Fibroblast of villous mesenchyme (primary cell): Measurements from ENCODE around the gene CYP1B1. TPM values are rescaled to one million over a fixed set of nuclear protein-coding genes. Genes with fewer than 3 reads are reported as not detected.
"Not testable (repeated sequence)": the region's sequence is repeated elsewhere in the genome, so short reads cannot be mapped to it uniquely, and the experiment has no call there.

ENCODE experiments used
- DNase-seq: peaks from one replicate; pipeline ENCODE4 v3.0.0-alpha.2; 2010; ENCODE audit warnings: low read depth
- H3K4me3 ChIP-seq: 2 replicates; pipeline ENCODE4 v1.5.1; 2011; ENCODE audit warnings: low read depth, mild to moderate bottlenecking, low read length
- total RNA-seq: library from RNA; depleted of rRNA; stranded (reverse); fragments of >200 nt; gene quantifications from 2 replicates; pipeline ENCODE4 v1.2.3, GENCODE V29; 2012
- TF ChIP-seq, protein P1 (sequence below): IDR thresholded peaks from 2 replicates; pipeline ENCODE4 v1.5.1; 2012; ENCODE audit warnings: low read depth, mild to moderate bottlenecking, low read length; ENCODE audit not compliant: insufficient read depth

Gene CYP1B1
- total RNA-seq, 1 donor = 6.5 TPM

- TF ChIP-seq, protein P1, sequence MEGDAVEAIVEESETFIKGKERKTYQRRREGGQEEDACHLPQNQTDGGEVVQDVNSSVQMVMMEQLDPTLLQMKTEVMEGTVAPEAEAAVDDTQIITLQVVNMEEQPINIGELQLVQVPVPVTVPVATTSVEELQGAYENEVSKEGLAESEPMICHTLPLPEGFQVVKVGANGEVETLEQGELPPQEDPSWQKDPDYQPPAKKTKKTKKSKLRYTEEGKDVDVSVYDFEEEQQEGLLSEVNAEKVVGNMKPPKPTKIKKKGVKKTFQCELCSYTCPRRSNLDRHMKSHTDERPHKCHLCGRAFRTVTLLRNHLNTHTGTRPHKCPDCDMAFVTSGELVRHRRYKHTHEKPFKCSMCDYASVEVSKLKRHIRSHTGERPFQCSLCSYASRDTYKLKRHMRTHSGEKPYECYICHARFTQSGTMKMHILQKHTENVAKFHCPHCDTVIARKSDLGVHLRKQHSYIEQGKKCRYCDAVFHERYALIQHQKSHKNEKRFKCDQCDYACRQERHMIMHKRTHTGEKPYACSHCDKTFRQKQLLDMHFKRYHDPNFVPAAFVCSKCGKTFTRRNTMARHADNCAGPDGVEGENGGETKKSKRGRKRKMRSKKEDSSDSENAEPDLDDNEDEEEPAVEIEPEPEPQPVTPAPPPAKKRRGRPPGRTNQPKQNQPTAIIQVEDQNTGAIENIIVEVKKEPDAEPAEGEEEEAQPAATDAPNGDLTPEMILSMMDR = no peak
- DNase-seq = no peak
- no peak overlapping the region for H3K4me3 ChIP-seq
These were observed 19.4 kb upstream of the CYP1B1 start for GRCh38 chr2:38095079-38095995.

- DNase-seq = no peak
- TF ChIP-seq, protein P1 = no peak
- no peak overlapping the region for H3K4me3 ChIP-seq
These were observed 17.7 kb upstream of the CYP1B1 start for GRCh38 chr2:38093527-38094165.

DNA sequence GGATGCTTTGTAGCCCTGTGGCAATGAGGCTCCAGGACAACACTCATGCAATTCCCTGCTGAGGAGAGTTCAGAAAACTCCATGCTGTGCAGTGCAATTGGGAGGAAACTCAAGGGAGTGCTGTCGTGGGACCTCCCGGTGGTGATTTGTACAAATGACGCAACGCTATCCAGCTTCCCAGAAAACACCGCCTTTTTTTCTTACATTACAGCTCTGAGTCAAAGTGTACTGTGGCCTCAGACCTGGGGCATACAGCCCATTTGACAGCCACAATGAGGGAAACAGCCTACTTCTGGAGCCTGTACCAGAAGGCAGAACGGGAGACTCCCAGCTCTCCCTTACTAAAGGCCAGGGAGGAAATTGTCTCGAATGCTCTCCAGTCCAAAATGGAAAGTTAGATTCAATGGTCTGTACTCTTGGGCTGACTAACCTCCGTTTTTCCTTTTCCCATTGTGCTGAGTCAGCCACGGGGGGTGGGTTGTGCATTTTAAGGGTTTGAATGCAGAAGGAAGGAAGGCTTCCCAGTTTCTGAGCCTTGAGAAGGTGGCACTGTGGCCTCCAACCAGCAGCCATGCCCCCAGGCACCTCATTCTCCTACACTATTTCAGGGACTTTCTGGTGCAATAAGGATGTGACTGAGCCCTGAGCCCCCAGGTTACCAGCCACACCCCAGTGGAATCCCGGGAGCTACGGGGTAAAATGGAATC is 16.4 kb upstream of the CYP1B1 start:
- TF ChIP-seq, protein P1 = no peak
- peak; percentile 90 for DNase-seq
- no peak overlapping the region for H3K4me3 ChIP-seq

GRCh38 chr2:38091760-38092159 is 15.8 kb upstream of the CYP1B1 start:
- H3K4me3 ChIP-seq = no peak overlapping the region
- no peak for DNase-seq
- TF ChIP-seq, protein P1 = no peak

GRCh38 chr2:38090928-38091327 is 15.0 kb upstream of the CYP1B1 start:
- DNase-seq = no peak
- no peak overlapping the region for H3K4me3 ChIP-seq
- TF ChIP-seq, protein P1 = no peak

- not testable (repeated sequence) for DNase-seq, H3K4me3 ChIP-seq
These were observed 14.3 kb upstream of the CYP1B1 start for GRCh38 chr2:38090212-38090611.

DNA sequence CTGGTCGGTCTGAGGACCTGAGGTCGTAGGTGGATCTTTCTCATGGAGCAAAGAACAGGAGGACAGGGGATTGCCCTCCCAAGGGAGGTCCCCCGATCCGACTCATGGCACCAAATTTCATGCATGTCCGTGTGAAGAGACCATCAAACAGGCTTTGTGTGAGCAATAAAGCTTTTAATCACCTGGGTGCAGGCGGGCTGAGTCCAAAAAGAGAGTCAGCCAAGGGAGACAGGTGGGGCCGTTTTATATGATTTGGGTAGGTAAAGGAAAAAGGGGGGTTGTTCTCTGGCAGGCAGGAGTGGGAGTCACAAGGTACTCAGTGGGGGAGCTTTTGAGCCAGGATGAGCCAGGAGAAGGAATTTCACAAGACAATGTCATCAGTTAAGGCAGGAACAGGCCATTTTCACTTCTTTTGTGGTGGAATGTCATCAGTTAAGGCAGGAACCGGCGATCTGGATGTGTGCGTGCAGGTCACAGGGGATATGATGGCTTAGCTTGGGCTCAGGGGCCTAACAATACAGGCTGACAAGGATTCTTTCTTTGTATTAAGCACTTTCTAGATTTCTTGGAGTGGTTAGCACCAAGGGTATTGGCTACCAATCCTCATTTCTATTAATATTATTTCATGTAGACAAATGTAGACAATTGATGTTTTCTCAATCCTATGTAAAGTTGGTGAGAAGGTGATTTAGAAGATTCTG is 10.2 kb upstream of the CYP1B1 start:
- H3K4me3 ChIP-seq, DNase-seq: not testable (repeated sequence)

DNA sequence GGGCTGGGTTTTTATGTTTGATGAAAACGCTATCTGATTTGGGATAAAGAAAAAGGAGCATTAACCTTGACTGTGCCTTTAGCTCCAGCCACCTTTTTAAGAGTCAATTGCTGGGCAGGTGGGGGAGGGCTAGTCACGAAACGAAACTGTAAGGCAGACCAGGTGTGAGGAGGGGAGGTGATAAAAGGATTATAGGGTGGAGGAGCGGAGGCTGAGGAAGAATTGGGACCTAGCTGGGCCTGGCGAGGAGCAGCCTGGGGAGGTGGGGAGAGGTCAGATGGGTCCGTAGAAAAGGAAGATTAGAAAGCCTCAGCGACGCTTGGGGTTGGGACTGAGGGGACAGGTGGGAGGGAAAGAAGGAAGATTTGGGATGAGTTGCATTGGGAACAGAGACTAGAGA is 8.6 kb upstream of the CYP1B1 start:
- not testable (repeated sequence) for DNase-seq, H3K4me3 ChIP-seq

- not testable (repeated sequence) for DNase-seq, H3K4me3 ChIP-seq
These were observed 6.8 kb upstream of the CYP1B1 start for GRCh38 chr2:38082727-38083126.
